A673 (cell line): Measurements from ENCODE around the gene NOD2. TPM values are rescaled to one million over a fixed set of nuclear protein-coding genes. Genes with fewer than 3 reads are reported as not detected.

ENCODE experiments used
- BruUV-seq: library from RNA; stranded (reverse); fragments of 400-500 nt; replicated peaks from 2 replicates; lab custom pipeline; 2021; lab: Mats Ljungman, UMichigan
- CTCF ChIA-PET: fragments of 300-600 bp; sonication (Branson Sonifier 250); formaldehyde crosslinking; loops from one replicate; lab custom pipeline; 2022; ENCODE audit warnings: antibody characterized with exemption; lab: Charles Lee
- POLR2A ChIA-PET: fragments of 300-600 bp; sonication (Branson Sonifier 250); formaldehyde crosslinking; loops from one replicate; lab custom pipeline; 2022; ENCODE audit warnings: antibody characterized with exemption; ENCODE audit not compliant: low non-redundant PET; lab: Charles Lee
- DNase-seq: peaks from one replicate; pipeline ENCODE4 v3.0.0-alpha.2; 2015; ENCODE audit warnings: low spot score
- H3K27ac ChIP-seq: fragments of 200-600 bp; sonication (generic); 2 replicates; pipeline ENCODE4 v1.5.1; 2016; ENCODE audit warnings: mixed run types, low read depth, mild to moderate bottlenecking, mixed read lengths, antibody characterized with exemption, low read length; ENCODE audit not compliant: poor library complexity, severe bottlenecking
- H3K27me3 ChIP-seq: fragments of 200-600 bp; sonication (generic); replicated peaks from 2 replicates; pipeline ENCODE4 v1.6.1; 2017; ENCODE audit warnings: mixed run types, low read depth, mild to moderate bottlenecking, mixed read lengths, antibody characterized with exemption, low read length; ENCODE audit not compliant: insufficient read depth, poor library complexity
- H3K36me3 ChIP-seq: fragments of 200-600 bp; sonication (generic); 2 replicates; pipeline ENCODE4 v1.6.1; 2016; ENCODE audit warnings: mixed run types, mild to moderate bottlenecking, mixed read lengths, antibody characterized with exemption, low read length; ENCODE audit not compliant: insufficient read depth, poor library complexity, severe bottlenecking
- H3K4me1 ChIP-seq: fragments of 200-600 bp; sonication (generic); 2 replicates; pipeline ENCODE4 v1.6.1; 2017; ENCODE audit warnings: mixed run types, mild to moderate bottlenecking, mixed read lengths, antibody characterized with exemption, low read length; ENCODE audit not compliant: insufficient read depth, poor library complexity, severe bottlenecking
- H3K4me3 ChIP-seq: fragments of 200-600 bp; sonication (generic); 2 replicates; pipeline ENCODE4 v1.5.1; 2016; ENCODE audit warnings: low read depth, mixed run types, mild to moderate bottlenecking, mixed read lengths, low read length; ENCODE audit not compliant: poor library complexity, severe bottlenecking
- H3K9me3 ChIP-seq: fragments of 200-600 bp; sonication (generic); 2 replicates; pipeline ENCODE4 v1.6.1; 2016; ENCODE audit warnings: mixed run types, low read depth, mild to moderate bottlenecking, mixed read lengths, antibody characterized with exemption, low read length; ENCODE audit not compliant: poor library complexity, severe bottlenecking
- CTCF ChIP-seq: fragments of 300-800, 200-600 bp; sonication (generic); conservative IDR thresholded peaks from 2 replicates; pipeline ENCODE4 v1.5.1; 2017; ENCODE audit warnings: low read depth, mild to moderate bottlenecking, antibody characterized with exemption, low read length, moderate library complexity, mixed read lengths
- EZH2 ChIP-seq: fragments of 200-600 bp; sonication (generic); IDR thresholded peaks from 2 replicates; pipeline ENCODE4 v1.6.1; 2017; ENCODE audit warnings: borderline replicate concordance, low read depth, mild to moderate bottlenecking, mixed read lengths, antibody characterized with exemption, low read length; ENCODE audit not compliant: poor library complexity, severe bottlenecking
- intact Hi-C: fragments of 100-400 bp; cut with micrococcal nuclease; formaldehyde crosslinking; loops from one replicate; pipeline ENCODE4 v1.10.0; 2022; ENCODE audit not compliant: unreplicated experiment
- total RNA-seq: library from RNA; stranded (reverse); gene quantifications from 2 replicates; pipeline ENCODE4 v1.2.3, GENCODE V29; 2021

The NOD2 gene
- total RNA-seq, 1 experiment from 2014 or later: not detected

GRCh38 chr16:50745940-50746339, 52.5 kb downstream of the NOD2 start:
- ChIA-PET CTCF (no interaction called here), POLR2A (no interaction called here)
- intact Hi-C loops: no loop called here
- TF ChIP-seq EZH2 (no peak), CTCF (no peak)
- H3K9me3 ChIP-seq: no peaks in the 10 kb centered on the region
- no peak for DNase-seq
- no peak overlapping the region for H3K27ac ChIP-seq
- H3K27me3 ChIP-seq: no peaks in the 10 kb centered on the region
- H3K4me1 ChIP-seq: no peaks in the 10 kb centered on the region
- no TSS peak for BruUV-seq
- H3K36me3 ChIP-seq: no peaks in the 10 kb centered on the region
- H3K4me3 ChIP-seq: no peak overlapping the region

- intact Hi-C loops: no loop called here
- DNase-seq: peak; percentile 12
- TF ChIP-seq CTCF: peak; percentile 40; the same call in 1 of the 2 replicates
- TF ChIP-seq EZH2: no peak
- Histone ChIP-seq H3K27ac (no peak overlapping the region), H3K4me3 (no peak overlapping the region), H3K4me1 (no peaks in the 10 kb centered on the region), H3K36me3 (no peaks in the 10 kb centered on the region), H3K9me3 (no peaks in the 10 kb centered on the region), H3K27me3 (no peaks in the 10 kb centered on the region)
- no TSS peak for BruUV-seq
- POLR2A ChIA-PET: no interaction called here
- CTCF ChIA-PET: interaction anchor here (0.9 kb wide), 1 partner anchor 59 kb away, joined by 4 read pairs; no protein-coding TSS in a partner anchor
Measured at GRCh38 chr16:50747207-50747956, 54.0 kb downstream of the NOD2 start.

- no TSS peak for BruUV-seq
- POLR2A ChIA-PET: no interaction called here
- H3K27ac ChIP-seq: no peak overlapping the region
Measured at GRCh38 chr16:50751528-50751927, 58.1 kb downstream of the NOD2 start.

More at GRCh38 chr16:50751528-50751927, 58.1 kb downstream of the NOD2 start:
- Histone ChIP-seq H3K27me3 (no peaks in the 10 kb centered on the region), H3K4me3 (no peak overlapping the region), H3K9me3 (no peaks in the 10 kb centered on the region), H3K4me1 (no peaks in the 10 kb centered on the region), H3K36me3 (no peaks in the 10 kb centered on the region)
- DNase-seq: no peak
- TF ChIP-seq EZH2 (no peak), CTCF (no peak)
- intact Hi-C loops: no loop called here
- CTCF ChIA-PET: no interaction called here
